Measurements from ENCODE around the gene RNF144A. TPM values are rescaled to one million over a fixed set of nuclear protein-coding genes. Genes with fewer than 3 reads are reported as not detected.
"Not testable (repeated sequence)": the region's sequence is repeated elsewhere in the genome, so short reads cannot be mapped to it uniquely, and the experiment has no call there.

The RNF144A gene
- polyA plus RNA-seq, 3 donors: 0.30 to 0.68 (median 0.48) TPM

DNA sequence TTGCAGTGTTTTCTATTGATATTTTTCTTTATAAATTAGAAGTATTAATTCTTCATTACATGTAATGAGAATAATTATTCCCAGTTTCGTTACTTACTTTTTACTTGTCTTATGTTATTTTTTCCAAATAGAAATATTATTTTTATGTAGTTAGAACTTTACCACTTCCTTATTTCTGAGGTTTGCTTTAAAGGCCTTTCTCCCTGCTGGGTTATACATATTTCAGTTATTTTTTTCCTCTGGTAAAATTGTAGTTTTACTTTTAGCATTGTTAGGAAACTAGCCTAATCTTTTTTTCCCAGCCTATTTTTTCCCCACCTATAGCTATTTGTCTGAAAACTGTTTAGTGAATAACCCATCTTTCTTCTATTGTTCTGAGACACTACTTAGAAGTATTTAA lies 17.1 kb downstream of the RNF144A start:
- Histone ChIP-seq H2AFZ (ENCODE audit: insufficient read depth, low read depth, low read length, poor library complexity, severe bottlenecking) (peak overlapping the region; percentile 52), H3K36me3 (replicated peaks in 1 of 2; ENCODE audit: control insufficient read depth in 1 of 2, insufficient read depth in 2 of 2, low read length in 2 of 2) (no peaks in the 10 kb centered on the region), H3K9me3 (replicated peaks in 1 of 2; ENCODE audit: control insufficient read depth in 1 of 2, insufficient read depth in 1 of 2, low read length in 2 of 2) (no peaks in the 10 kb centered on the region), H4K20me1 (ENCODE audit: insufficient read depth, low read length) (no peaks in the 10 kb centered on the region), H3K9ac (ENCODE audit: insufficient read depth, low read length, poor library complexity, severe bottlenecking) (no peak overlapping the region), H3K4me3 (replicated peaks in 1 of 3; ENCODE audit: low read depth in 2 of 3, low read length in 3 of 3) (peak overlapping the region in 1 of 3 experiments; percentile 43), H3K27ac (ENCODE audit: low read depth in 1 of 2, low read length in 2 of 2) (peak overlapping the region in 1 of 2 donors; percentile 43), H3K4me2 (replicated peaks; ENCODE audit: extremely low read depth, low read length, poor library complexity, severe bottlenecking) (peak overlapping the region; percentile 55), H3K4me1 (ENCODE audit: control insufficient read depth in 1 of 2, insufficient read depth in 2 of 2, low read length in 2 of 2) (peaks cover 16 to 25% of the 10 kb centered on the region in 2 donors), H3K27me3 (ENCODE audit: control insufficient read depth in 2 of 2, insufficient read depth in 2 of 2, low read length in 2 of 2) (no peaks in the 10 kb centered on the region), H3K79me2 (ENCODE audit: insufficient read depth, low read length) (peaks cover 29% of the 10 kb centered on the region)
- no CpG with 5 or more reads among the region's 1 CpG for WGBS (ENCODE audit: insufficient coverage)
- H3K27ac Mint-ChIP-seq: peak overlapping the region in 6 of 7 donors; percentile 26 to 80 (median 50)
- TF ChIP-seq, protein P1, sequence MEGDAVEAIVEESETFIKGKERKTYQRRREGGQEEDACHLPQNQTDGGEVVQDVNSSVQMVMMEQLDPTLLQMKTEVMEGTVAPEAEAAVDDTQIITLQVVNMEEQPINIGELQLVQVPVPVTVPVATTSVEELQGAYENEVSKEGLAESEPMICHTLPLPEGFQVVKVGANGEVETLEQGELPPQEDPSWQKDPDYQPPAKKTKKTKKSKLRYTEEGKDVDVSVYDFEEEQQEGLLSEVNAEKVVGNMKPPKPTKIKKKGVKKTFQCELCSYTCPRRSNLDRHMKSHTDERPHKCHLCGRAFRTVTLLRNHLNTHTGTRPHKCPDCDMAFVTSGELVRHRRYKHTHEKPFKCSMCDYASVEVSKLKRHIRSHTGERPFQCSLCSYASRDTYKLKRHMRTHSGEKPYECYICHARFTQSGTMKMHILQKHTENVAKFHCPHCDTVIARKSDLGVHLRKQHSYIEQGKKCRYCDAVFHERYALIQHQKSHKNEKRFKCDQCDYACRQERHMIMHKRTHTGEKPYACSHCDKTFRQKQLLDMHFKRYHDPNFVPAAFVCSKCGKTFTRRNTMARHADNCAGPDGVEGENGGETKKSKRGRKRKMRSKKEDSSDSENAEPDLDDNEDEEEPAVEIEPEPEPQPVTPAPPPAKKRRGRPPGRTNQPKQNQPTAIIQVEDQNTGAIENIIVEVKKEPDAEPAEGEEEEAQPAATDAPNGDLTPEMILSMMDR (IDR thresholded peaks at IDR 0.05): no peak
- peak overlapping the region in 1 of 2 donors; percentile 54 for H3K4me3 Mint-ChIP-seq
- no peaks in the 10 kb centered on the region for H3K36me3 Mint-ChIP-seq
- H3K9me3 Mint-ChIP-seq: no peaks in the 10 kb centered on the region
- peaks cover 28% of the 10 kb centered on the region for H3K4me1 Mint-ChIP-seq
- intact Hi-C loops (cut with micrococcal nuclease): no loop called here
- H3K27me3 Mint-ChIP-seq (ENCODE audit: low read depth in 3 of 3): no peaks in the 10 kb centered on the region
- DNase-seq: no peak

DNA sequence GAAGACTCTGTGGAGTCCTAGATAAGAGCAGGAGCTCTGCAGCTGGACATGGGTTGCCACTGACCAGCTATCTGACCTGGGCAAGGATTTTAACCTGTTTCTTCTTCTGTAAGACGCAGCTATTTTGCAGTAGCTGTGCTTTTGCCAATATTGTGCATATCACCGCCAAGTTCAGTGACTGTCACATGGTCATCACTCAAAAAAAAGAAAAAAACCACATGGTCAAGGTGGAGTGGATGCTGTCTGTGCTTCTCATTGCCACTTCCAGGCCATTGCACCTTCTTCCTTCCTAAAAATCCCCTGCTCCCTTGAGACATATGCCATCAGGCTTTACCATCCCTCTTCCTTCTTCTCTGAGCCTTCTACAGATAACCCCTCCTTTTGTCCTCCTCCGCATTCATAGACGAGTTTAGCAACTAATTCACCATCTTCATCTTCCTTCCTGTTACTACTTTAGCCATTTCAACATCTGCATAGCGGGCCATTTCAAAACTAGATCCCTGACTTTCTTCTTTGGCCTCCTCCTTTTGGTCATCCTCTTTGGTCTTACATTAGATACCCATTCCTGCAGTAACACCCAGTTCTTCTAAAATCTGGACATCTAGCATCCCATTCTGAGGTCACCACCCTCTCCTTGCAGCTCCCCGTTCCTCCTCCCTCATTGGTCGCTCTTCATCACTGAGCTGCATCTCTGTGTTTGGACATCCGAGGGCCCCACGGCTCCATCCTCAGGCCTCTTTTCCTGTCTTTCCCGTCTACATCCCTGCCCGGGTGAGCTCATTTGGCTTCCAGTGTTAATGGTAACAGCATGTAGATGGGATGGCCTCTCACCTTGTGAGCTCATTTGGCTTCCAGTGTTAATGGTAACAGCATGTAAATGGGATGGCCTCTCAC lies 17.8 kb downstream of the RNF144A start:
- Histone ChIP-seq H3K4me3 (replicated peaks in 1 of 3; ENCODE audit: low read depth in 2 of 3, low read length in 3 of 3) (peak overlapping the region in 1 of 3 experiments; percentile 27), H3K79me2 (ENCODE audit: insufficient read depth, low read length) (peaks cover 29% of the 10 kb centered on the region), H2AFZ (ENCODE audit: insufficient read depth, low read depth, low read length, poor library complexity, severe bottlenecking) (peak overlapping the region; percentile 52), H3K27ac (ENCODE audit: low read depth in 1 of 2, low read length in 2 of 2) (peak overlapping the region in 1 of 2 donors; percentile 43), H3K27me3 (ENCODE audit: control insufficient read depth in 2 of 2, insufficient read depth in 2 of 2, low read length in 2 of 2) (no peaks in the 10 kb centered on the region), H3K4me1 (ENCODE audit: control insufficient read depth in 1 of 2, insufficient read depth in 2 of 2, low read length in 2 of 2) (peaks cover 16 to 25% of the 10 kb centered on the region in 2 donors), H3K9me3 (replicated peaks in 1 of 2; ENCODE audit: control insufficient read depth in 1 of 2, insufficient read depth in 1 of 2, low read length in 2 of 2) (no peaks in the 10 kb centered on the region), H3K4me2 (replicated peaks; ENCODE audit: extremely low read depth, low read length, poor library complexity, severe bottlenecking) (peak overlapping the region; percentile 55), H3K36me3 (replicated peaks in 1 of 2; ENCODE audit: control insufficient read depth in 1 of 2, insufficient read depth in 2 of 2, low read length in 2 of 2) (no peaks in the 10 kb centered on the region), H3K9ac (ENCODE audit: insufficient read depth, low read length, poor library complexity, severe bottlenecking) (no peak overlapping the region), H4K20me1 (ENCODE audit: insufficient read depth, low read length) (no peaks in the 10 kb centered on the region)
- intact Hi-C loops (cut with micrococcal nuclease): no loop called here
- WGBS (ENCODE audit: insufficient coverage): 42% methylated on average over 5 of the region's 11 CpGs
- Mint-ChIP-seq H3K27ac (peak overlapping the region in 6 of 7 donors; percentile 26 to 80 (median 50)), H3K9me3 (no peaks in the 10 kb centered on the region), H3K4me1 (peaks cover 25% of the 10 kb centered on the region), H3K36me3 (no peaks in the 10 kb centered on the region), H3K4me3 (peak overlapping the region in 1 of 2 donors; percentile 54), H3K27me3 (ENCODE audit: low read depth in 3 of 3) (no peaks in the 10 kb centered on the region)
- DNase-seq: peak in 2 of 3 donors; percentile 15 to 19
- TF ChIP-seq, protein P1 (IDR thresholded peaks at IDR 0.05): no peak

DNA sequence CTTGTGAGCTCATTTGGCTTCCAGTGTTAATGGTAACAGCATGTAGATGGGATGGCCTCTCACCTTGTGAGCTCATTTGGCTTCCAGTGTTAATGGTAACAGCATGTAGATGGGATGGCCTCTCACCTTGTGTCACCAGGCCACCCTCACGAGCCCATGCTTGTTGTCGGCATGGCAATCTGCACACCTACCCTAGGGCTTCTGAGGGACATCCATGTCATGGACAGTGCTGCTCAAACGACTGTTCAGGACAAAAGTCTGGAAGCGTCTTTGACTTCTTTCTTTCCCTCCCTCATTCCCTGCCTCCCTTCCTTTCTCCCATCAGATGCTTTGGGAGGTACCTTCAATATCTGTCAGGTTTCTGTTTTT lies 18.4 kb downstream of the RNF144A start:
- H3K27ac ChIP-seq (ENCODE audit: low read depth in 1 of 2, low read length in 2 of 2); H3K4me3 Mint-ChIP-seq; H3K36me3 Mint-ChIP-seq; H3K27me3 Mint-ChIP-seq (ENCODE audit: low read depth in 3 of 3); H3K4me2 ChIP-seq (replicated peaks; ENCODE audit: extremely low read depth, low read length, poor library complexity, severe bottlenecking); H3K9me3 Mint-ChIP-seq; H3K36me3 ChIP-seq (replicated peaks in 1 of 2; ENCODE audit: control insufficient read depth in 1 of 2, insufficient read depth in 2 of 2, low read length in 2 of 2); H3K9ac ChIP-seq (ENCODE audit: insufficient read depth, low read length, poor library complexity, severe bottlenecking); H3K4me3 ChIP-seq (replicated peaks in 1 of 3; ENCODE audit: low read depth in 2 of 3, low read length in 3 of 3); H4K20me1 ChIP-seq (ENCODE audit: insufficient read depth, low read length); DNase-seq; H3K27me3 ChIP-seq (ENCODE audit: control insufficient read depth in 2 of 2, insufficient read depth in 2 of 2, low read length in 2 of 2); H2AFZ ChIP-seq (ENCODE audit: insufficient read depth, low read depth, low read length, poor library complexity, severe bottlenecking); intact Hi-C loops (cut with micrococcal nuclease); H3K9me3 ChIP-seq (replicated peaks in 1 of 2; ENCODE audit: control insufficient read depth in 1 of 2, insufficient read depth in 1 of 2, low read length in 2 of 2): not testable (repeated sequence)
- Mint-ChIP-seq H3K27ac (peak overlapping the region in 1 of 7 donors; percentile 16), H3K4me1 (peaks cover 25% of the 10 kb centered on the region)
- Histone ChIP-seq H3K4me1 (ENCODE audit: control insufficient read depth in 1 of 2, insufficient read depth in 2 of 2, low read length in 2 of 2) (peaks cover 16 to 25% of the 10 kb centered on the region in 2 donors), H3K79me2 (ENCODE audit: insufficient read depth, low read length) (peaks cover 29% of the 10 kb centered on the region)
- WGBS (ENCODE audit: insufficient coverage): 86% methylated on average over 1 of the region's 4 CpGs

Data from CD14-positive monocyte (primary cell).